Transverse colon (tissue), 4 donors: ENCODE results near the gene COMMD9. TPM values are rescaled to one million over a fixed set of nuclear protein-coding genes. Genes with fewer than 3 reads are reported as not detected.

Experiments
- DNase-seq: peaks from one replicate; pipeline ENCODE4 v3.0.0-alpha.2; 2019
- H3K27ac ChIP-seq, 4 donors: fragments of 200-600 bp; sonication (generic); 2 replicates each; pipeline ENCODE4 v1.5.1; 2016 to 2018; ENCODE audit warnings: inconsistent platforms in 4 of 4
- H3K27me3 ChIP-seq: fragments of 200-600 bp; sonication (generic); 2 replicates; pipeline ENCODE4 v1.5.1; 2017; ENCODE audit warnings: inconsistent platforms
- H3K36me3 ChIP-seq, 4 donors: fragments of 200-600 bp; sonication (generic); 2 replicates each; pipeline ENCODE4 v1.5.1; 2017 to 2019; ENCODE audit warnings: inconsistent platforms in 4 of 4
- H3K4me1 ChIP-seq, 4 donors: fragments of 200-600 bp; sonication (generic); 2 replicates each; pipeline ENCODE4 v1.5.1; 2017 to 2020; ENCODE audit warnings: inconsistent platforms in 4 of 4
- H3K4me3 ChIP-seq, 4 donors: fragments of 200-600 bp; sonication (generic); 1 replicate in 1 of 4; 2 replicates in 3 of 4; pipeline versions ENCODE4 v1.5.1 to v1.6.1; 2017 to 2019; ENCODE audit warnings: inconsistent platforms in 4 of 4
- H3K9me3 ChIP-seq, 2 donors: fragments of 200-600 bp; sonication (generic); 2 replicates each; pipeline ENCODE4 v1.5.1; 2017 to 2019; ENCODE audit warnings: inconsistent platforms in 2 of 2
- EP300 ChIP-seq: sonication (generic); formaldehyde crosslinking; IDR thresholded peaks from one replicate; pipeline ENCODE4 v1.6.1; 2017; ENCODE audit warnings: antibody characterized with exemption, low read depth
- POLR2A ChIP-seq: fragments of 450-650 bp; IDR thresholded peaks from one replicate; pipeline ENCODE4 v1.6.1; 2016; ENCODE audit warnings: antibody characterized with exemption, mild to moderate bottlenecking, moderate library complexity
- POLR2AphosphoS5 ChIP-seq, 3 donors: sonication (generic); formaldehyde crosslinking; IDR thresholded peaks; one replicate each; pipeline ENCODE4 v1.6.1; 2016; ENCODE audit warnings: antibody characterized with exemption in 3 of 3
- WGBS, 2 donors: methylation state at CpG; one replicate each; pipeline ENCODE4 v1.1.5; 2018; ENCODE audit warnings: low coverage in 1 of 2; 5-methylcytosine and 5-hydroxymethylcytosine counted together
- in situ Hi-C, 4 donors: fragments of 200-750 bp; cut with MboI; loops; one replicate each; pipeline versions ENCODE4 v1.15.0 to v1.15.1; 2017; ENCODE audit warnings: low sequenced_read_pairs in 3 of 4, low pct_ligation_motif_present in 1 of 4, low pct_unique_long_range_greater_than_20kb in 1 of 4
- intact Hi-C: fragments of 100-400 bp; cut with DNase I; formaldehyde crosslinking; loops from one replicate; pipeline ENCODE4 v1.15.1; 2023; ENCODE audit warnings: low total_unique reads
- total RNA-seq, 4 donors: library from RNA; depleted of rRNA; stranded (reverse); fragments of >200 nt; gene quantifications; one replicate each; pipeline ENCODE4 v1.1.0, GENCODE V29; 2016
- TF ChIP-seq, protein P1 (sequence below), 5 experiments: fragments of 200-600 bp in 3 of 5; fragments of 450-650 bp in 2 of 5; sonication (generic) in 3 of 5; IDR thresholded peaks; 1 replicate in 2 of 5; 2 replicates in 3 of 5; pipeline ENCODE4 v1.5.1; 2016 to 2017; ENCODE audit warnings: antibody characterized with exemption in 5 of 5, inconsistent platforms in 3 of 5, mild to moderate bottlenecking in 2 of 5, moderate library complexity in 1 of 5

Gene COMMD9
- total RNA-seq, 4 donors from 2014 or later: 22.4 to 46.2 (median 33.9) TPM

DNA sequence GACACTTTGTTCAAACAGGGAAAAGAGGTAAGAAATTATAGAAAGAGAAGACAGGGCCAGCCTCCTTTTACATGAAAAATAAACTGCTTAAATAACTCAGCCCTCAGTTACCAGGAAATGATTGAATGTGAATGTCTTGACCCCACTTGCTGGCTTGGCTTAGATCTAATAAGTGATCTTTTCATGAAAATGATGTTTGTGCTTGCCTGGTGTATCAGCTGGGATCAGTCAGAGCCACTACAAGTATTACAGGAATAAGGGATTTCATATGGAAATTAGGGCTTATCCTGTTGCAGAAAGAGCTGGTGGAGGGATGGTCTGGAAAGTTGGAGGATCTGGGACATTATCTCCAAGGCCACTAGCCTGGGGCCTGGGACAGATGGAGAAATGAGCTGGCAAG lies 51.8 kb downstream of the COMMD9 start:
- intact Hi-C loops (no loop called here), in situ Hi-C loops (no loop called here)

DNA sequence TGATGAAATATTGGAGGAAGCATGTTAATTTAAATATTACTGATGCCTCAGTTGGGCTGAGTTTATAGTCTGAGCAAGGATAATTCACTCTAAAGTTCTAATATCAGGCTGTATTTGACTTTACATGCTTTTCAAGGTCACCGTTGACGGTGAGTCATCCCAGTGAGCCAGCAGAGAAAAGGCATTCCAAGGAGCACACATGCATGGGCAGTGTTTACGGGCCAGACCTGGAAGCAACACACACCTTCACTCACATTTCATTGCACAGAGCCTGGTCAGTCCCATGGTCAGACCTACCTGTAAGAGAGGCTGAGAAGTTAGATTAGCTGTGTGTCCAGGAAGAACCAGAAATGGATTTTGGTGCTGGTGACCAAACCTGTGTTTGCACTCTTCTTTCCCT lies 53.5 kb downstream of the COMMD9 start:
- Histone ChIP-seq H3K9me3 (no peaks in the 10 kb centered on the region), H3K4me1 (peaks cover 0 to 8% (median 0%) of the 10 kb centered on the region in 4 donors), H3K4me3 (no peak overlapping the region), H3K27me3 (no peaks in the 10 kb centered on the region), H3K27ac (no peak overlapping the region), H3K36me3 (no peaks in the 10 kb centered on the region)
- intact Hi-C loops (no loop called here), in situ Hi-C loops (no loop called here)
- WGBS, 2 donors: 98 to 100% methylated on average over 3 of the region's 3 CpGs
- TF ChIP-seq, protein P1, sequence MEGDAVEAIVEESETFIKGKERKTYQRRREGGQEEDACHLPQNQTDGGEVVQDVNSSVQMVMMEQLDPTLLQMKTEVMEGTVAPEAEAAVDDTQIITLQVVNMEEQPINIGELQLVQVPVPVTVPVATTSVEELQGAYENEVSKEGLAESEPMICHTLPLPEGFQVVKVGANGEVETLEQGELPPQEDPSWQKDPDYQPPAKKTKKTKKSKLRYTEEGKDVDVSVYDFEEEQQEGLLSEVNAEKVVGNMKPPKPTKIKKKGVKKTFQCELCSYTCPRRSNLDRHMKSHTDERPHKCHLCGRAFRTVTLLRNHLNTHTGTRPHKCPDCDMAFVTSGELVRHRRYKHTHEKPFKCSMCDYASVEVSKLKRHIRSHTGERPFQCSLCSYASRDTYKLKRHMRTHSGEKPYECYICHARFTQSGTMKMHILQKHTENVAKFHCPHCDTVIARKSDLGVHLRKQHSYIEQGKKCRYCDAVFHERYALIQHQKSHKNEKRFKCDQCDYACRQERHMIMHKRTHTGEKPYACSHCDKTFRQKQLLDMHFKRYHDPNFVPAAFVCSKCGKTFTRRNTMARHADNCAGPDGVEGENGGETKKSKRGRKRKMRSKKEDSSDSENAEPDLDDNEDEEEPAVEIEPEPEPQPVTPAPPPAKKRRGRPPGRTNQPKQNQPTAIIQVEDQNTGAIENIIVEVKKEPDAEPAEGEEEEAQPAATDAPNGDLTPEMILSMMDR (IDR thresholded peaks at IDR 0.05): no peak
- TF ChIP-seq POLR2AphosphoS5 (IDR thresholded peaks at IDR 0.05) (no peak), POLR2A (no peak), EP300 (no peak)
- DNase-seq: no peak

More for the DNA sequence above, 51.8 kb downstream of the COMMD9 start:
- TF ChIP-seq EP300: no peak
- TF ChIP-seq, protein P1 (IDR thresholded peaks at IDR 0.05): no peak
- no peak for TF ChIP-seq POLR2A
- TF ChIP-seq POLR2AphosphoS5 (IDR thresholded peaks at IDR 0.05): no peak
- Histone ChIP-seq H3K4me1 (peaks cover 0 to 3% (median 0%) of the 10 kb centered on the region in 4 donors), H3K36me3 (no peaks in the 10 kb centered on the region), H3K9me3 (no peaks in the 10 kb centered on the region), H3K4me3 (no peak overlapping the region), H3K27ac (no peak overlapping the region), H3K27me3 (no peaks in the 10 kb centered on the region)
- no peak for DNase-seq

DNA sequence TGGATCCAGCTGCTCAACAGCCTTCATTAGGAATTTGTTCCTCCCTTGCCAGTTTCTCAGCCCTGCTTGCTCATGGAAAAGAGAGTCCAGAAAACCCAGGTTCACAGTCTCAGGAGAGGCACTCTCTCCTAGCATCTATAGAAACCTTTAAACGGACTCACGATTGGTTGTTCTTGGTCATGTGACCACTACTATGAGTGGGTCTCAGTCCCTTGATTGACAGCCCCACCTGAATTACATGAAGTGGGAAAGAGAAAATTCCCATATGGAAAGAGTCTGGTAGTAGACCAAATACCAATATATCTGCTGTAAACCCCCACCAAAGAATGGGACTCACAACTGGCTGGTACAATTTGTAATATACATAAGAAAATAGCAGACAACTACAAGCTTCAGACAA lies 54.4 kb downstream of the COMMD9 start:
- Histone ChIP-seq H3K4me1 (peaks cover 0 to 8% (median 0%) of the 10 kb centered on the region in 4 donors), H3K9me3 (no peaks in the 10 kb centered on the region), H3K4me3 (no peak overlapping the region), H3K36me3 (no peaks in the 10 kb centered on the region), H3K27me3 (no peaks in the 10 kb centered on the region), H3K27ac (no peak overlapping the region)
- in situ Hi-C loops: no loop called here
- no peak for DNase-seq
- 98% methylated on average over 2 of the region's 2 CpGs; no CpG with 5 or more reads in 1 of the 2 donors for WGBS, 2 donors
- TF ChIP-seq, protein P1 (IDR thresholded peaks at IDR 0.05): no peak
- TF ChIP-seq POLR2A (no peak), EP300 (no peak), POLR2AphosphoS5 (IDR thresholded peaks at IDR 0.05) (no peak)
- intact Hi-C loops: no loop called here

DNA sequence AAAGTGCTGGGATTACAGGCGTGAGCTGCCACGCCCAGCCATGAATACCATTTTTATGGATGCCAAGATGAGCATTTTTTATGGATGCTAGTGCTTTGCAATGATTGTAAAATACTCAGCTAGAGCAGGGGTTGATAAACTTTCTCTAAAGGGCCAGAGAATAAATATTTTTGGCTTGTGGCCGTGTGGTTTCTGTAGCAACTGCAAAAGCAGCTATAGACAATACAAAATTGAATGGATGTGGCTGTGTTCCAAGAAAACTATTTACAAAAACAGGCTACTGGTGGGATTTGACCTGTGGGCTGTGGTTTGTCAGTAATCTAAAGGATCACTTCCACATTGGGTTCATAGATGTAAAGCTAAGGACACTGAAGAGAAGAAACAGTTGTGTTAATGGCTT lies 56.0 kb downstream of the COMMD9 start:
- whole genome bisulfite sequencing, 2 donors: 0 to 41% methylated on average over 1 to 3 of the region's 3 CpGs
- Histone ChIP-seq H3K27me3 (no peaks in the 10 kb centered on the region), H3K9me3 (no peaks in the 10 kb centered on the region), H3K36me3 (no peaks in the 10 kb centered on the region), H3K27ac (no peak overlapping the region), H3K4me3 (no peak overlapping the region), H3K4me1 (peaks cover 0 to 8% (median 0%) of the 10 kb centered on the region in 4 donors)
- in situ Hi-C loops (no loop called here), intact Hi-C loops (no loop called here)
- TF ChIP-seq POLR2A (no peak), EP300 (no peak), POLR2AphosphoS5 (IDR thresholded peaks at IDR 0.05) (no peak)
- TF ChIP-seq, protein P1 (IDR thresholded peaks at IDR 0.05): no peak
- DNase-seq: no peak
